ENCODE data around the gene ST6GALNAC2. TPM values are rescaled to one million over a fixed set of nuclear protein-coding genes. Genes with fewer than 3 reads are reported as not detected.

ST6GALNAC2 gene
- polyA plus RNA-seq, 1 donor (not counting 4 experiments of a cell fraction or from before 2014, with no cell fraction given) = 45.8 TPM

DNA sequence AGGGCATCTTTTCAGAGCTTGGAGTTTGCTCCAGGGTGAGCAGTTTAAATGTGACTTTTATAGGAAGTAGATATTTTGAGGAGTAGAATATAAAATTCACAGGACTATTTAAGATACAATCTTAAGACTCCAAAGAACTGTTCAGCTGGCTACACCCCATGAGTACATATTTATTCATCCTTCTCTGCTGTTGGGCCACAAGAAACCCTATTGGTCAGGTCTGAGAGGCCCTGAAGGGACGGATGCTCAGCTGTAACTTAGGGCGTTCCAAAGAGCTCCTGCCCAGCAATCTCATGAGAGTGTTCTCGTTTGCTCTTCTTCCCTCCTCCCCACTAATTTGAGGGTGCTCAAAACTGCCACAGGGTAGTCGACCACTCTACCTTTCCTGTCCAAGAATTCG is 7.3 kb downstream of the ST6GALNAC2 start:
- TF ChIP-seq, protein P1, sequence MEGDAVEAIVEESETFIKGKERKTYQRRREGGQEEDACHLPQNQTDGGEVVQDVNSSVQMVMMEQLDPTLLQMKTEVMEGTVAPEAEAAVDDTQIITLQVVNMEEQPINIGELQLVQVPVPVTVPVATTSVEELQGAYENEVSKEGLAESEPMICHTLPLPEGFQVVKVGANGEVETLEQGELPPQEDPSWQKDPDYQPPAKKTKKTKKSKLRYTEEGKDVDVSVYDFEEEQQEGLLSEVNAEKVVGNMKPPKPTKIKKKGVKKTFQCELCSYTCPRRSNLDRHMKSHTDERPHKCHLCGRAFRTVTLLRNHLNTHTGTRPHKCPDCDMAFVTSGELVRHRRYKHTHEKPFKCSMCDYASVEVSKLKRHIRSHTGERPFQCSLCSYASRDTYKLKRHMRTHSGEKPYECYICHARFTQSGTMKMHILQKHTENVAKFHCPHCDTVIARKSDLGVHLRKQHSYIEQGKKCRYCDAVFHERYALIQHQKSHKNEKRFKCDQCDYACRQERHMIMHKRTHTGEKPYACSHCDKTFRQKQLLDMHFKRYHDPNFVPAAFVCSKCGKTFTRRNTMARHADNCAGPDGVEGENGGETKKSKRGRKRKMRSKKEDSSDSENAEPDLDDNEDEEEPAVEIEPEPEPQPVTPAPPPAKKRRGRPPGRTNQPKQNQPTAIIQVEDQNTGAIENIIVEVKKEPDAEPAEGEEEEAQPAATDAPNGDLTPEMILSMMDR (optimal IDR thresholded peaks at IDR 0.05 in 1 of 3, IDR thresholded peaks at IDR 0.05 in 1 of 3, conservative IDR thresholded peaks at IDR 0.05 in 1 of 3; ENCODE audit: extremely low read depth in 1 of 3, insufficient read depth in 2 of 3, low read length in 3 of 3) = no peak
- no peak for TF ChIP-seq EZH2 (IDR thresholded peaks at IDR 0.05; ENCODE audit: low read length)
- peaks cover 54% of the 10 kb centered on the region for H3K4me1 ChIP-seq (ENCODE audit: control insufficient read depth, extremely low read depth, insufficient read depth, low read length)
- H3K9me3 ChIP-seq (ENCODE audit: control insufficient read depth, low read depth, low read length) = no peaks in the 10 kb centered on the region
- no peaks in the 10 kb centered on the region for H4K20me1 ChIP-seq (ENCODE audit: control insufficient read depth, extremely low read depth, insufficient read depth, low read length)
- H3K79me2 ChIP-seq (ENCODE audit: control insufficient read depth, insufficient read depth, low read length) = no peaks in the 10 kb centered on the region
- peak overlapping the region; percentile 75 for H3K4me2 ChIP-seq (ENCODE audit: control insufficient read depth, extremely low read depth, insufficient read depth, low read depth, low read length)
- dilution Hi-C loops (cut with MboI; ENCODE audit: extremely low pct_ligation_motif_present, low sequenced_read_pairs) = no loop called here
- no peak overlapping the region for H2AFZ ChIP-seq (ENCODE audit: control insufficient read depth, low read length)
- H3K36me3 ChIP-seq (ENCODE audit: control insufficient read depth in 2 of 2, extremely low read depth in 1 of 2, insufficient read depth in 2 of 2, low read length in 2 of 2) = peaks cover 5 to 7% of the 10 kb centered on the region in 2 experiments
- FAIRE-seq = peak; percentile 85
- H3K9me1 ChIP-seq (ENCODE audit: control insufficient read depth, extremely low read depth, insufficient read depth, low read length) = no peaks in the 10 kb centered on the region
- H3K27ac ChIP-seq (ENCODE audit: control insufficient read depth, insufficient read depth, low read length) = peak overlapping the region; percentile 82
- peak overlapping the region in 1 of 3 experiments; percentile 11 for H3K4me3 ChIP-seq (ENCODE audit: control insufficient read depth in 2 of 3, extremely low read depth in 1 of 3, insufficient read depth in 2 of 3, low read depth in 1 of 3, low read length in 3 of 3)
- no peaks in the 10 kb centered on the region for H3K27me3 ChIP-seq (ENCODE audit: control insufficient read depth, extremely low read depth, insufficient read depth, low read length)
- DNase-seq (ENCODE audit: low read depth, low spot score) = no peak
- peak overlapping the region; percentile 60 for H3K9ac ChIP-seq (ENCODE audit: control insufficient read depth, extremely low read depth, insufficient read depth, low read length)

DNA sequence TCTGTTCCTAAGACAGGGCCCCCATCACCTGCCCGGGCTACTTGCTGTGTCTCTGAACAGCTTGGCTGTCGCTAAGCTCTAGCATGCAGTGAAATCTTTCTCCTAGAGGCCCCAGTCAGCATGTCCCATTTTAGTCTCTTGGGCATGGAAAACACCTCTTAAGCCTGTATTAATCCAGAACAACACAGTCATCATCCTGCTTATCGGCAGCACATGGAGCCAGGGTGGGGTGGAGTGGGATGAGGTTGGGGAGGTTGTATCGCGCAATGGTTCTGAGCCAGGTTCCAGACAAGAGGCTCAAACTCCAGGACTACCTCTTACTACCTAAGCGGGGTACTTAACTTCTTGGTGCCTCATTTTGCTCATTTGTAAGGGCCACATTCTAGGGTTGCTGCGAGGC is 7.8 kb downstream of the ST6GALNAC2 start:
- no peaks in the 10 kb centered on the region for H3K9me3 ChIP-seq (ENCODE audit: control insufficient read depth, low read depth, low read length)
- H2AFZ ChIP-seq (ENCODE audit: control insufficient read depth, low read length) = no peak overlapping the region
- peak overlapping the region; percentile 60 for H3K9ac ChIP-seq (ENCODE audit: control insufficient read depth, extremely low read depth, insufficient read depth, low read length)
- H3K9me1 ChIP-seq (ENCODE audit: control insufficient read depth, extremely low read depth, insufficient read depth, low read length) = no peaks in the 10 kb centered on the region
- H4K20me1 ChIP-seq (ENCODE audit: control insufficient read depth, extremely low read depth, insufficient read depth, low read length) = no peaks in the 10 kb centered on the region
- dilution Hi-C loops (cut with MboI; ENCODE audit: extremely low pct_ligation_motif_present, low sequenced_read_pairs) = no loop called here
- peaks cover 49% of the 10 kb centered on the region for H3K4me1 ChIP-seq (ENCODE audit: control insufficient read depth, extremely low read depth, insufficient read depth, low read length)
- peaks cover 5 to 7% of the 10 kb centered on the region in 2 experiments for H3K36me3 ChIP-seq (ENCODE audit: control insufficient read depth in 2 of 2, extremely low read depth in 1 of 2, insufficient read depth in 2 of 2, low read length in 2 of 2)
- H3K27ac ChIP-seq (ENCODE audit: control insufficient read depth, insufficient read depth, low read length) = peak overlapping the region; percentile 82
- peak overlapping the region in 1 of 3 experiments; percentile 11 for H3K4me3 ChIP-seq (ENCODE audit: control insufficient read depth in 2 of 3, extremely low read depth in 1 of 3, insufficient read depth in 2 of 3, low read depth in 1 of 3, low read length in 3 of 3)
- TF ChIP-seq EZH2 (IDR thresholded peaks at IDR 0.05; ENCODE audit: low read length) = no peak
- TF ChIP-seq, protein P1 (optimal IDR thresholded peaks at IDR 0.05 in 1 of 3, IDR thresholded peaks at IDR 0.05 in 1 of 3, conservative IDR thresholded peaks at IDR 0.05 in 1 of 3; ENCODE audit: extremely low read depth in 1 of 3, insufficient read depth in 2 of 3, low read length in 3 of 3) = no peak
- H3K79me2 ChIP-seq (ENCODE audit: control insufficient read depth, insufficient read depth, low read length) = no peaks in the 10 kb centered on the region
- H3K4me2 ChIP-seq (ENCODE audit: control insufficient read depth, extremely low read depth, insufficient read depth, low read depth, low read length) = peak overlapping the region; percentile 75
- FAIRE-seq (no peak), DNase-seq (ENCODE audit: low read depth, low spot score) (no peak)
- H3K27me3 ChIP-seq (ENCODE audit: control insufficient read depth, extremely low read depth, insufficient read depth, low read length) = no peaks in the 10 kb centered on the region
